GM18519 (cell line): ENCODE data around the gene WDR72.
"Not testable (repeated sequence)": the region's sequence is repeated elsewhere in the genome, so short reads cannot be mapped to it uniquely, and the experiment has no call there.

ENCODE experiments used
- ATAC-seq: cut with Tn5 transposase; IDR thresholded peaks from one replicate; pipeline ENCODE4 v1.9.1; 2021; ENCODE audit warnings: mild to moderate bottlenecking, moderate library complexity; ENCODE audit not compliant: unreplicated experiment, low FRiP score

WDR72 gene

DNA sequence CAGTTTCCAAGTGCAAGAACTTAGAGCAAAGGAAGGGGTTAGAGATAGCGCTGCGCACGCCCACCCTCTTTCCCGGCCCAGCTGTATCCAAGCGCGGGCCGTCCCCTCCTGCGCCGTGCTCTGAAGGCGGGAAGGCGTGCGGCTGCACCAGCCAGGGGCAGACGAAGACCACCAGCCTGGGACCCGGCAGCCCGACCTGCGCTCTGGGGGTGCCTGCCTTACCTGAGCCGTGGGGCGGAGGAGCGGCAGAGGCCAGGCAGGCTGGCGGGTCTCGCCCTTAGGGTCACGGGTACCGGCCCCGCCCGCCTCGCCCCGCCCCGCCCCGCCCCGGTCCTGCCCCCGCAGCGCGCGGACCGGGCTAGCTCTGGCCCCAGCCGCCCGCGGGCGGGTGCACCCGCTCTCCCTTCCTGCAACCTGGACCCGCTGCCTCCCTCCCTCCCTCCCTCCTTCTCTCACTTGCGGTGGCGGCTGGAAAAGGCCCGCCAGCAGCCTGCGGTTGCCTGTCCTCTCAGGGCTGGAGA lies at the start of gene WDR72:
Gene WDR72 (minus strand): TSS at position 253 of the 521 bp plus-strand sequence. CDS start 26,514 bp downstream, outside the sequence.
- no peak for ATAC-seq

DNA sequence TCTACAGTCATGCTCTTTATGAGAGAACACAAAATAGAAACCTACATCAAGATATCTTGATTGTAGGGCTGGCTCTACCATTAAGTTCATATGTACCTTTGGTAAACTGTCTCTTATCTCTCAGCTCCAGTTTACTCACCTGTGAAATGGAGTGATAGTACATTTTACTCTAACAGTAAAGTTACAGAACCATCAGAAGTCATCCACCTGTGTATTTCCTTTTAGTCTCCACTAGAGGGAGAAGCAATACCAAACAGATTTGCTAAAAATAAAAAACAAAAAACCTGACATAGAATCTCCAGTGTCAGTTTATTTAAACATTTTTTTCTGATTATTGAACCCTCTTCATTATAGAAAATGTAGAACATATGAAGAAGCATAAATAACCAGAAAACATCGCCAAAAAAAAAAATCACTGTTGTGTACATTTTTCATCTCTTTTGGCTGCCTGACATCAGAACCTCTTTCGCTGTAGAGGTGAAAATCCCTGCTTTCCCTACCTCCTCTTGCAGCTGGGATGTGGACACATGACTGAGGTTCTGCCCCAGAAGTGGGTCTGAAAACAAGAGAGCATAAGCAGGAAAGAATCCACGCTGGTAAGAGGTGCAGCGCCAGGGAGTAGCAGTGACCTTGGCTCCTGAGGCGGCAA lies 48.7 kb upstream of the WDR72 start:
- peak; percentile 51 for ATAC-seq

DNA sequence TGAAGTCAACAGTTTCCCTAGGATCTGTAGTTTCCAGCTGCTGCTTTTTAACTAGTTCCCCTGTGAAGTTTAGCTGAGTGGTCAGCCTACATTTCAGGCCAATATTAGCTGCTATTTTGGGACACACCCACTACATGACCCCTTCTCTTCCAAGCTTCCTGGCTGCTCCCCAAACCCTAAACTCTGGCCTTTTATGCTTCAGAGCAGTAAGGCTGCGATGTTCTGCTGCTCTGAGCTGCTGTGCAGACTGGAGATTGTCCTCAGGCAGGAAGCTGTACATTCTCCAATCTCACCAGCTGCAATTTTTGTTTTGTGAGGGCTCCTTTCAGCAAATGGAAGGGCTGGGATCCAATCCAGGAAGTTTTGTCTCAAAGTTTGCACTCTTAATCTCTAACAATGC lies 48.0 kb upstream of the WDR72 start:
- no peak for ATAC-seq

DNA sequence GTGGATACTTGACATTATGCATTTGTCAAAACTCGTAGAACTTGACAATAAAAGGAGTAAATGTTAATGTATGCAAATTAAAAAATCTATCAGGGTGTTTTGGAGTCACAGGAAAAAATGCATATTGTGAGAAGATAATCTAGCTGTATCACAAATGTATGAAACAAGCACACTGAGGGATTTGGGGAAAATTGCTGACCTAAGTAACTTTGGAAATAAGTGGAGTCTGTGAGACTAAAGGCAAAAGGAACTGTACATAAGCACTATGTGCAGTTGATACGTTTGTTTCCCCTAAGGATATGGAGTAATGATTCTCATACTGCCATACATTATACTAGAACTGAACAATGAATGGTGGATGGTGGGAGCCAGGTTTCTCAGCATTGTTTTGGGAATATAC lies 43.2 kb upstream of the WDR72 start:
- ATAC-seq, result no peak

DNA sequence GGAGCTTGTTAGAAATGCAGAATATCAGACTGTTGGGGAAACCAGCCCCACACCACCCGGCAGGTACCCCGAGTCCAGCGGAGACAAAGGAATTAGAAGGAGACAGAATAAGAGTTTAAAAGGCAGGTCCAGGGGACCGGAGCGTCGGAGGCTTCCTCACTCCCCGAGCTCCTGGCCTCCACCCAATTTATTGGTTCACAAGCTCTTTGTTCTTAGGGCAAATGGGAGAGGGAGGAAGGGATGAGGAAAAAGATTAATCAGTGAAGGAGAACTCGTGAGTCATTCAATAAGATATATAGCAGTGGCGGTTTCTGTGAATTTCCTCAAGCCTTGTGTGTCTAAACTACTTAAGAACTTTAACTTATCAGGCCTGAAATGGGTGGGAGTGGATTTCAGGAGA lies 32.1 kb upstream of the WDR72 start:
- no peak for ATAC-seq

DNA sequence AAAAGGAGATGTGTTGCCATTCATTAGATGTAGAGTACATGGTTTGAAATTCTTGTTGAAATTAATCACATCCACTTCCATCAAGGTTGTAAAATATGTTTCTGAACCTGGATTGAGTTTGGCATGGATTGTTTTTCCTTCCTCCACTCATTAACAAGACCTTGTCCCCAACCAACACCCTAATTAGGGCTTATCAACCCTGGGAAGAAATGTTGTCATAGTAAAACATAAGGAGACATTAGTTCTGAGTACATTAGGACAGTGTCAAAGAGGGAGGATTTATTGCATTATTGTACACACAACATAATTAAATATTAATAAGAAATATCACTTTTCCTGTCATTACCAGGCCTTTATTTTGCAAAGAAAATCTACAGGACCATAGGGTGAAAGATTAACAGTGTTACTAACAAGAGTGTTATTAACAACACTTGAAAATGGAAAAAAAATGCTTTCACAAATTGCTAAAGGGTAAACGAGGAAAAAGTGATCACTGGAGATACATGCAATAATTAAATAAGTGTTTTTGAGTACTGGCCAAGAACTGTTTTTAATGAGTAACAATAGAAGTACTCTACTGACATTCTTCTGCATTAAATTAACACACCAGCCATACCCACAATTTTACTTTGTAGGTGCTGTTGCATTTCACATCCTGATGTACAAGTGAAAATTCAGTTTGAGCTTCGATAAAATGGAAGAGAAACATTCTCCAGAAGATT lies 30.4 kb upstream of the WDR72 start:
- ATAC-seq, result no peak

DNA sequence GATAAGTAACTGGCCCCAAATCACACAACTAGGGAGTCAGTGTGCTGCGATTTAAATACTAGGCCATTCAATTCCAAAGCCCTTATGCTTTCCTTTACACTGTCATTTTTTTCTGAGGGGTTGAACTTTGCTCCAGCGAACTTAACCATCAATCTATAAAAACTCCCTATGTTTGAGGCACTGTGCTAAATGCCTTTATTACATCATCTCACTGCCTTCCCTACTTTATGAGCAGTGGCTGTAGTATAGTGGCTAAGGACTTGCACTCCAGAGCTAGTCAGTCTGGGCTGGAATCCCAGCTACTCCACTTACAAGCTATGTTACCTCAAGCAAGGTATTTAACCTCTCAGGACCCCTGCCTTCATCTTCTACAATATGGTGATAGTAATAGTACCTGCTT lies 26.9 kb upstream of the WDR72 start:
- no peak for ATAC-seq

DNA sequence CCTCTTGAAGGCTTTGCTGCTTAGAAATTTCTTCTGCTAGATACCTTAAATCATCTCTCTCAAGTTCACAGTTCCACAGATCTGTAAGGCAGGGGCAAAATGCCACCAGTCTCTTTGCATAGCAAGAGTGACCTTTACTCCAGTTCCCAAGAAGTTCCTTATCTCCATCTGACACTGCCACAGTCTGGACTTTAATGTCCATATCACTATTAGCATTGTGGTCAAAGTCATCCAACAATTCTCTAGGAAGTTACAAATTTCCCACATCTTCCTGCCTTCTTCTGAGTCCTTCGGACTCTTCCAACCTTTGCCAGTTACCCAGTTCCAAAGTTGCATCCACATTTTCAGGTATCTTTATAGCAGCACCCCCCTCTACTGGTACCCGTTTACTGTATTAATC lies 25.8 kb upstream of the WDR72 start:
- not testable (repeated sequence) for ATAC-seq

DNA sequence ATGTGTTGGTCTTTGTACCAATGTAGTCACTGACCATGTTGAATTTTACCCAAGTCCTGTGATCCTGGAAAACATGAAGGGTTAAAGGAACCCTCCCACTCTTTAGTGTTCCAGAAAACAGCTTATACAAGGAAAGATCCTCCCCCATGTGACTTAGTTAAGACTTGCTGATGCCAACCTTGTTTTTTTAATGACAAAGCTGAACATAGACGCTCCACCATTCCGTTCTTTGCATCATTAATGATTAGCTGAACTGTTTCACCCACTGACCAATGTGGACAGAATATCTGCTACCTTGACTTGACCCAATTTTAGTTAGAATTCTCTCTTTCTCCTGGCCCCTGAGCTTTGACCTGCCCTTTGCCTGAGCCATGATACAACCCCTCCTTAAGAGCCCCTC lies 3.5 kb upstream of the WDR72 start:
- no peak for ATAC-seq

DNA sequence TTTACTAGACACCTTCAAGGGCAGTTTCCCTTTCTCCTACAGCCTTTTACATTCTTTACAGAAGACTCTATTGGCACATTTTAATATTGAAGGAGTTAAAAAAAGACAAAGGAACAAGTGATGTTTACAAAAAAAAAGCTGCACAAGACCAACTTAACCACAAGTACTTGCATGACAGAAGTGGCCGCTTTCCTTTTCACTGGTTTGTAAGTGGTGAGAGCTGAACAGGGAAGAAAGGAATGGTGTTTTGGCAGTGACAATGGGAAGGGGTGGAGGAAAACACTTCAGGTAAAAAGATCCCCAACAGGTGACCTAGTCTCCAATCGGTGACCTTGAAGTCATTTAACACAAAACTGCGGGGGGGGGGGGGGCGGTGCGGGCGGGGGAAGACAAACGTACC lies 1.1 kb downstream of the WDR72 start:
- ATAC-seq, result no peak

DNA sequence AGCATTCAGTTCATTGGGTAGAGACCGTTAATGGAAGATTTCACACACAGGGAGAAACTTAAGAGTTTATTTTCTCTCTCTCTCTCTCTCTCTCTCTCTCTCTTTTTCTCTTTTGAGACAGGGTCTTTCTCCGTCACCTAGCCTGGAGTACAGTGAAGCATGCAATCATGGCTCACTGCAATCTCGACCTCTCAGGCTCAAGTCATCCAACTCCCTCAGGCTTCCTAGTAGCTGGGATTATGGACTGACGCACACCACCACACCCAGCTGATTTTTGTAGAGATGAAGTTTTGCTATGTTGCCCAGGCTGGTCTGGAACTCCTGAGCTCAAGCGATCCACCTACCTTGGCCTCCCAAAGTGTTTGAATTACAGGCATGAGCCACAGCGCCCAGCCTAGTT lies 1.6 kb downstream of the WDR72 start:
- no peak for ATAC-seq

DNA sequence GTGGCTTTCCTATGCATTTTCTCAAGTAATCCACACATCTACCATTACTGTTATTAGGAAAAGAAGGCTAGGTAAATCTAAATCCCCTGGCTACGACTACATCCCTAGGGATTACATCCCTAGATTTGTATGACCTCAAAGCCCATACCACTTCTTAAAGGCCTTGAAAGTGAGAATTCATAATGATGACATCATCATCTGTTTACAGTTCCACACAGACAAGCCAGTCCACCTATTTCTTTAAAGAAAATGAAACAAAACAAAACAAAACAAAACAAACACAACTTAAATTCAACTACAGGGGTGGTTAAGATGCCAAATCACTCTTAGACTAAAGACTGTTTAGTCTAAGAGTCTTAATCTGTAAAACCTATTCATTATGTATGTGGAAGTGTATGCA lies 5.7 kb downstream of the WDR72 start:
- ATAC-seq, result no peak

DNA sequence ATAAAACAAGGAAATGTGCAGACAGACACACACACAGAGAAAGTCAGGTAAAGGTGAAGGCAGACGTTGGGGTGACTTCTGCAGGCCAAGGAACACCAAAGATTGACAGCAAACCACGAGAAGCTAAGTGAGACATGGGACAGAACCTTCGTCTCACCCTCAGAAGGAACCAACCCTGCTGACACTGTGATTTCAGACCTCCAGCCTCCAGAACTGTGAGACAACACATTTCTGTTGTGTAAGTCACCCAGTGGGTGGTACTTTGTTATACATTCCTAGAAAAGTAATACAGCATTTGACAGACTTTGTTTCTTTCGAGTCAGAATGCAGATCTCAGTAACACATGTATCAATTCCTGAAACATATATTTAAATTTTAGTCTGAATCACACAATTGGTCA lies 7.1 kb downstream of the WDR72 start:
- ATAC-seq, result no peak

DNA sequence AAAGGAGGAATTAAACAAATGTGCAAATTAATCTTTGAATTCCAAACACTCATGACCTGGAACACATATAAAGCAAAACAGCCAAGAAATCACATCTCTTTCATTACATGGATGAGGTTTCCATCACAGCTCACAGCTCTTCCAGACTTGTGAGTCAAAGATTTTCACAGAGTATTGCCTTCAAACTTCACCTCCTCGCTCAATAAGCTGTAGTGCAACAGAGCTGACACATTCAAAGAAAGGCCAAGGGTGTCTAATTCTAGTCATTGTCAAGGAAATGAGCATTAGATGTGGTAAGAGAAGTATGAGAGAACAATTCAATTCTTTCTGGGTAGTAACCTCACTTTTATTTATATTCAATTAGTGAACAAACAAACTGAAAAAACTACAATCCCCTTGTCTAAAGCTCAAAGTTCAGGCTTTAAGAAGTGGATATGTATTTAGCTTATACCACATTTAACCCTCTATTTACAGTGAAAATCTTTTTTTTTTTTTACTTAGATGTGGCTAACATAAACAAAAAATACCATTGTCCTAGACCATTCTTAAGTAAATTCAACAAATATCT lies 11.9 kb downstream of the WDR72 start:
- ATAC-seq, result no peak

DNA sequence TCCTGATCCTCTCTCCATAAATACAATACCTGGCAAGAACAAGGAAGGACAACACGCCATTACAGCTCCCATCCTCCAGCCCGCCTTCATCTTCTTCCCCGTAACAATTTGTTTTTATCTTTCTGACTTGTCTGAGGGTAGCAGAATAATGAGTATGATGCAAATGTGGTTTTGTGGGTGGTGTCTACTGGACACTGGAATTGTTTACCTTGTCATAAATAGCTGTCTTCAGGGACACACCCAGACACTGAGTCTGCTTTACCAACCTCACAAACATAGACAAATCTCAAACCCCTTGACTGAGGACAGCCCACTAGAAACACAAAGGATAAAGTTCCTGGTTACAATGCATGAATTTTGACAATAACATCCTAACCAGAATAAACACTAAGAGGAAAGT lies 13.4 kb downstream of the WDR72 start:
- no peak for ATAC-seq

DNA sequence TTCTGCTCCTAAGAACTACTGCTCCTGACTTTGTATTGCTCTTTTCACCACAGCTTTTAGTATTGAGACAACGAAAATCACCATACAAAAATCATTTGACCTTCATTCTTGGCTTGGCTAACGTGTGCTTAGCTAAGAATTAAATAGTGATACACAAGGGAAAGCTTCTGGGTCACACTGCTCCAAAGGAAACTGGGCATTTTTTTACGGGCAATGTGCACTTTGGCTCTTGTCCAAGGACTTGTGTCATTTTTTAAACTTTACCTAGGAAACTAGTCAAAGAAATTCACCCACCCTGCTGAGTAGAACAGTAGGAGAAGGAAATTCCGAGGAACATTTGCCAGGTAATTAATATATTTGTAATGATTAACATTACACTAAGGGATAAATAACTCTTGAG lies 19.8 kb downstream of the WDR72 start:
- no peak for ATAC-seq

DNA sequence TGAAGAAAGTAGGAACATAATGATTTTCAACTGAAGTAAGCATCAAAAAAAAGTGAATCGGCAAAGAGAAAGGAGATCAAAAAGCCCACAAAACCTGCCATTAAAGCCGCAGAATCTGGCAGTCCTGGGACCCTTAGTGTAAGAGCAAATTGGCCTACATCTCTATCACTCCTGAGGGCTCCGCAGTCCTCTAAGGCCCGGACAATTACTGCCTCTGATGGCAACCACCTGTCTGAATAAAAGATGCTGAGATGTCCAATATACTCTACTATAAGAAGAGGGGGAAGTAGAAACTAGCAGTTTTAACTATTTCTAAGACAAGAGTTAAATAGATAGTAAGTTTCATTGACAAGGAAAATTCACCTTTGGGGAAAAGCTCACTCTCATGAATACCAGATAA lies 20.3 kb downstream of the WDR72 start:
- ATAC-seq, result no peak

DNA sequence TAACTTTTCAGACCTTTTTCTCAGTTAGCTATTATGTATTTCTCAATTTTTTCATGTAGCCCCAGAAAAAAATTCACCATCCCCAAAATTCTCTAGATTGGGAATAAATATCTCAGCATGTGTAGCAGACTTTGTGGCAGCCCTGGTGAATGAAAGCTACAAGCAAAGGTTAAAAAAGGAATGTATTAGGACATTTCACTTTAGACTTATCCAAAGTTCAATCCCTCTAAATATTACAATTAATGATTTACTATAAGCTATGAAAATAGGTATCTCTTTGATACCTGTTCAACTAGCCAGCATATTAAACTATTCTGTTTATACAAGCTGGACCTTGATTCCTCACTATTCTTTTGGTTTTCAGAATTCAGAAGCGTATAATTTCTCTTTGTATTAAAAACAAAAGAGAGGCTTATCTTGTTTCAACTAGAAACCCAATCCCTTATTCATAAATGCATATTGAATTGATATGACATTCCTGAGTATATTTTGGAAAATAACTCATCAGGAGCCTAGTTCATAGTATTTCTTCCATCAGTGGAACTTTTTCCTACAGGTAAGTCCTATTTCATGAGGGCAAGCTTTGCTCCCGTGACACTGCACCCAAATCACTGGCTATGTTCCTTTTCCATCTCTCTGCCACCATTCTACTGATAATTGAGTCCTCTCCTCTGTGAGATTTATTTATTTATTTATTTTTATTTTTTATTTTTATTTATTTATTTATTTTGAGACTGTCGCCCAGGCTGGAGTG lies 38.0 kb downstream of the WDR72 start:
- no peak for ATAC-seq

DNA sequence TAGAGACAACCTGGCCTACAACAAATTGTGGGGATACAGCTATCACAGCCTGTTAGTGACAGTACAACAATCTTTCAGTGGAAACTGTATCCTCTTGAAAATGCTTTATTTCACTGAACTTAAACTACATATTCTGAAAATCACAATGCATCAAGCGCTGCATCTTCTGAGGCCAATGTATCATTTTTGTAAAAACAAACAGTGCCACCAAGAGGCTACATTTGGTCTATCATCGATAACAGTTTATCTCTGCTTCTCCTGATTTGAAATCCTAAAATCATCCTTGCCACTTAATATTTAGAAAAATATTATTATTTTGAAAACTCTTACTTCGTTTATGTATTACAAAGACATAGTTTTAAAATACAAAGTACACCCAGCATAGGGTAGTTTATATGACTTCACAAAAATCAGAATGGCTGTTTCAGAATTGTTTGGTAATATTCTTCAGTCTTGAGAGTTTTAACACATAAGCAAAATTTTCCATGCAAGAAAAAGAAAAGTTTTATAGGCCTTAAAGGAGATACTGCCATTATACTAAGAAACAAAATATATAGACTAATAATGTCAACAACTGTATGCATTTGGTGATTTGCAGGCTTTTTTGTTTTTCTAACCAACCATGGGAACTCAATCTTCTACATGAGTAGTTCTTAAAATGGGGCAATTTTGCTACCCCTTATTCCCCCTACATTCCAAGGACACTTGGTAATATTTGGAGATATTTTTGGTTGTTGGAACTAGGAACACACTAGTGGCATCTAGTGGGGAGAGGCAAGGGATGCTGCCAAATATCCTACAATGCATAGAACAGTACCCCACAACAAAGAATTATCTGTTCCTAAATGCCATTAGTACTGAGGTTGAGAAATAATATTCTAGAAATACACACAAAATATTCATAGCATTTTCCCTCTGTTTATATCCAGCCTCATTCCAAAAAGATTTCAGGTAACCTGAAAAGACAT lies 42.3 kb downstream of the WDR72 start:
- no peak for ATAC-seq

DNA sequence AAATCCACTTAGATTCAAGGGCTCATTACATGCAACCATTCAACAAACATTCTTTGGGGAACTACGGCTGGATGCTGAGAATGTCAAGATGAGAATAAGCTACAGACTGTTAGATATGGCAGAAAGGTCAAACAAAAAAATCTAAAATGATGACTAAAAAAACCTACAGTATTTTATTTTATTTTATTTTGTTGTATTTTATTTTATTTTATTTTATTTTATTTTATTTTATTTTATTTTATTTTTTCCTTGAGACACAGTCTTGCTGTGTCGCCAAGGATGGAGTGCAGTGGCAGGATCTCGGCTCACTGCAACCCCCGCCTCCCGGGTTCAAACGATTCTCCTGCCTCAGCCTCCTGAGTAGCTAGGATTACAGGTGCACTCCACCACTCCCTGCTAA lies 46.2 kb downstream of the WDR72 start:
- no peak for ATAC-seq
